Stimulated activated naive CD8-positive, alpha-beta T cell treated with anti-CD3 and anti-CD28 coated beads, Interleukin-15, Interleukin-2, amounts not matched to agents 100 ng/mL and 50 ng/mL, for 24 hours (primary cell): ENCODE measurements around the gene GOLGA6L7.
"Not testable (repeated sequence)": the region's sequence is repeated elsewhere in the genome, so short reads cannot be mapped to it uniquely, and the experiment has no call there.

Source experiments
- H3K27ac Mint-ChIP-seq: one replicate; pipeline ENCODE4 v1.8.0; 2021; ENCODE audit warnings: mild to moderate bottlenecking, mixed read lengths
- H3K27me3 Mint-ChIP-seq: one replicate; pipeline ENCODE4 v1.8.0; 2021; ENCODE audit warnings: mixed read lengths
- H3K36me3 Mint-ChIP-seq: one replicate; pipeline ENCODE4 v1.8.0; 2021; ENCODE audit warnings: low read depth, mixed read lengths
- H3K4me1 Mint-ChIP-seq: one replicate; pipeline ENCODE4 v1.8.0; 2021; ENCODE audit warnings: low read depth, mixed read lengths
- H3K4me3 Mint-ChIP-seq: one replicate; pipeline ENCODE4 v1.8.0; 2021; ENCODE audit warnings: mild to moderate bottlenecking, mixed read lengths
- H3K9me3 Mint-ChIP-seq: one replicate; pipeline ENCODE4 v1.8.0; 2021; ENCODE audit warnings: mixed read lengths

Gene GOLGA6L7

DNA sequence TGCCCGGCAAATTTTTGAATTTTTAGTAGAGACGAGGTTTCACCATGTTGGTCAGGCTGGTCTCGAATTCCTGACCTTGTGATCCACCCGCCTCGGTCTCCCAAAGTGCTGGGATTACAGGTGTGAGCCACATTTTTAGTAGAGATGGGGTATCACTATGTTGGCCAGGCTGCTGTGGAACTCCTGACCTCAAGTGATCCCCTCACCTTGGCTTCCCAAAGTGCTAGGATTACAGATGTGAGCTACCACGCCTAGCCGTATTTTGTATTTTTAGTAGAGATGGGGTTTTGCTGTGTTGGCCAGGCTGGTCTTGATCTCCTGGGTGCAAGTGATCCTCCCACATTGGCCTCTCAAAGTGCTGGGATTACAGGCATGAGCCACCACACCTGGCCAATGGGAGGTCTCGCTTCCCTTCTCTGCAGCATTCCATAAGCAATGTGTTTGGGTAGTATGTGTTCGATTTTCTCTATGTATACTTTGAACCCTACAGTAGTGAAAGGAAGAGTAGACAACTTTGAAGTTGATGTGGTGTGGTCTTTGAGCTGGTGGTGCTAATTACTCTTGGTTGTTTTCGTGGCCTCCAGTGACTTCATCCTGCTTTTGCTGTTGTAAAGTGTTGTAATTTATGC lies 13.4 kb downstream of the GOLGA6L7 start:
- not testable (repeated sequence) for H3K36me3 Mint-ChIP-seq, H3K9me3 Mint-ChIP-seq, H3K4me3 Mint-ChIP-seq, H3K27ac Mint-ChIP-seq, H3K27me3 Mint-ChIP-seq
- H3K4me1 Mint-ChIP-seq, result peaks cover 15% of the 10 kb centered on the region

DNA sequence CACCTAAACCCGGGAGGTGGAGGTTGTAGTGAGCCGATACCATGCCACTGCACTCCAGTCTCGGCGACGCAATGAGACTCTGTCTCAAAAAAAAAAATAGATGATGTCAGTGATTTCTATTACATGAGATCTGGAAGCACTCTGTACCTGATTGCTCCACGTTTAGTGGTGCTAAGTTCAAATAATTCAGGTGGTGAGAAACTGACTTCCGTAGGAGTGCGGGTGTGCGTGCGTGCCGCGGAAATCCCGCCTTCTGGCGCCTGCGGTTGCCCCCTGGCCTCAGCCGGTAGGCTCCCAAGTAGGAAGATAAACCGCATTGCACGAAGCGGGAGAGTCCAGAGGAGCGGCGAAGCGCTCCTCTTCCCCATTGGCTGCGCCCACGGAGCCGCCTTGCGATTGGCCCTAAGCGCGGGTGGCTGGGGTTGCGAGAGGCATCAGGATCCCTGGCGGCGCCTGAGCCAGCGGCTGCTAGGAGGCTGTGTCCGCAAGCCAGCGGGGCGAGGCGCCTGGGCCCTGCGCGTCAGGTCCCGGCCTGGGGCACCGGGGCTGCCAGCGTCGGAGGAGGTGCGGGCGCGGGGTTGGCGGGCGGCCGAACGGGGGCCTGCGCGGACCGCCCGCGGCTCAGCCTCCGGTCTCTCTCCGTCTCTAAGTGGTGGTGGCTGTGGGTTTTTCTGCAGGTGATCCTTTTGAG lies 16.4 kb downstream of the GOLGA6L7 start:
- not testable (repeated sequence) for H3K9me3 Mint-ChIP-seq, H3K27ac Mint-ChIP-seq, H3K27me3 Mint-ChIP-seq, H3K36me3 Mint-ChIP-seq
- H3K4me3 Mint-ChIP-seq, result peak overlapping the region; percentile 76
- H3K4me1 Mint-ChIP-seq, result peaks cover 15% of the 10 kb centered on the region

DNA sequence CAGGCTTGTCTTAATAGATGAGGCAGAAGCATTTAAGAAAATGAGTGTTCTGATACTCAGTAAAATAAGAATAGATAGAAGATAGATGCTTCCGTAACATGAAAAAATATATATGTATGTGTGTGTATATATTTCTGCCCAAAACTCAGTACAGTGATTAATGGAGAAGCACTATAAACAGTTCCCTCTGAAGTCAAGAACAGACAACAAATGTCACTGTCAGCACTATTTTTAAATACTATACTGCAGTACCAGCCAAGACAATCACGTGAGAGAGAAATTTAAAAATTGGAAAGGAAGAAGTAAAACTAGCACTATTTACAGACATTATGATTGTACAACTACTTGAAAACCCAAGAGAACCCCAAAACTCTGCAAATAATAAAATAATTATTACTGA lies 27.0 kb downstream of the GOLGA6L7 start:
- H3K27me3 Mint-ChIP-seq, H3K9me3 Mint-ChIP-seq, H3K36me3 Mint-ChIP-seq, H3K4me3 Mint-ChIP-seq, H3K27ac Mint-ChIP-seq: not testable (repeated sequence)
- peaks cover 12% of the 10 kb centered on the region for H3K4me1 Mint-ChIP-seq

DNA sequence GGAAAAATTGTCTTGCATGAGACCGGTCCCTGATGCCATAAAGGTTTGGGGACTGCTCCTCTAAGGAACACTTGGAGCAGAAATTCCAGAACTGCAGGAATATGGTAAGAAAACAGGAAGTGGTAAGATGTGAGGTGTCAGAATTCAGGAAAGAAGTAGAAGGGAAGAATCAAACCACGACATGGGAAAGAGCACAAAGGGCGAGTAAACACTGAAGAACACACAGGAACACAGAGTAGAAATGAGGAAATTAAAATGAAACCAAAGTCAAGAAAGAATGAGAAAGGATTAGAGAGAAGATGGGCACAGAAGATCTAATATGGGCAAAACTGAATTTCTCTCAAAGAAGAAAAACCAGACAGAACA lies 28.5 kb downstream of the GOLGA6L7 start:
- not testable (repeated sequence) for H3K9me3 Mint-ChIP-seq, H3K27me3 Mint-ChIP-seq, H3K36me3 Mint-ChIP-seq, H3K27ac Mint-ChIP-seq, H3K4me3 Mint-ChIP-seq
- H3K4me1 Mint-ChIP-seq, result peaks cover 12% of the 10 kb centered on the region

DNA sequence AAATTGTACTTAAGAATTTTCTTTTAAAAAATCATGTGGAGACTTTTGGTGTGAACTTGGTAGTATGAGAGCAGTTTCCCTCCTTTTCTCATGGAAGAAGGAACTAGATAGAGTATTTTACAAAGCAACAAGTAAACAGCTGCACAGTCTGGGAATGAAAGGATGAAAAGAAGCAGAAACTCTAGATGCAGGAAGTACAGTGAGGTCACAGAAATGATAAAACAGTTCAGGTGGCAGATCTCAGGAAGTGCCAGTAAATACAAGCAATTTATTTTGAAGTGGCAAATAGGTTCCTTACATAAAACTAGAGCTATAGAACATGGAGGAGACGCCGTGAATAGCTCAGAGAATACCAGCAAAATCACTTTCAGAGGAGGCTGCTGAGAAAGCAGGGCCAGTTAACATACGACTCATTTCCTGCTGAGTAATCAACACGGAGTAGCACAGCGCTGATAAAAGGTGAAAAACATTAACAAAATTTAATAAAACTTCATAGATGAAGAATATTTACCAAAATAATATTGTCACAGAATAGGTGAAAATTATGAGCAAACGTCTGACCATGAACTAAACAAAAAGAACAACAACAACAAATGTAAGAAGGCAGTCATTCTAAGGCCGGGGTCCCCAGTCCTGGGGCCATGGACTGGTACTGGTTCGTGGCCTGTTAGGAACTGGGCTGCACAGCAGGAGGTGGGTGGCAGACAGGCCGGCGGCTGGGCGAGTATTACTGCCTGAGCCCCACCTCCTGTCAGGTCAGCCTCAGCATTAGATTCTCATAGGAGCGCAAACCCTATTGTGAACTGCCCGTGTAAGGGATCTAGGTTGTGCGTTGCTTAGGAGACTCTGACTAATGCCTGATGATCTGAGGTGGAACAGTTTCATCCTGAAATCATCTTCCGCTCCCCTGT lies 29.2 kb downstream of the GOLGA6L7 start:
- peak overlapping the region; percentile 54 for H3K27ac Mint-ChIP-seq
- H3K9me3 Mint-ChIP-seq, H3K27me3 Mint-ChIP-seq, H3K36me3 Mint-ChIP-seq: not testable (repeated sequence)
- H3K4me3 Mint-ChIP-seq, result peak overlapping the region; percentile 24
- H3K4me1 Mint-ChIP-seq, result peaks cover 17% of the 10 kb centered on the region

DNA sequence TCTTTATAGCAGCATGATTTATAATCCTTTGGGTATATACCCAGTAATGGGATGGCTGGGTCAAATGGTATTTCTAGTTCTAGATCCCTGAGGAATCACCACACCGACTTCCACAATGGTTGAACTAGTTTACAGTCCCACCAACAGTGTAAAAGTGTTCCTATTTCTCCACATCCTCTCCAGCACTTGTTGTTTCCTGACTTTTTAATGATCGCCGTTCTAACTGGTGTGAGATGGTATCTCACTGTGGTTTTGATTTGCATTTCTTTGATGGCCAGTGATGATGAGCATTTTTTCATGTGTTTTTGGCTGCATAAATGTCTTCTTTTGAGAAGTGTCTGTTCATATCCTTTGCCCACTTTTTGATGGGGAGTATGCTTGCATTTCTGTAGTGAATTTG lies 30.3 kb downstream of the GOLGA6L7 start:
- H3K36me3 Mint-ChIP-seq, H3K9me3 Mint-ChIP-seq, H3K27me3 Mint-ChIP-seq, H3K27ac Mint-ChIP-seq, H3K4me3 Mint-ChIP-seq: not testable (repeated sequence)
- peaks cover 27% of the 10 kb centered on the region for H3K4me1 Mint-ChIP-seq

DNA sequence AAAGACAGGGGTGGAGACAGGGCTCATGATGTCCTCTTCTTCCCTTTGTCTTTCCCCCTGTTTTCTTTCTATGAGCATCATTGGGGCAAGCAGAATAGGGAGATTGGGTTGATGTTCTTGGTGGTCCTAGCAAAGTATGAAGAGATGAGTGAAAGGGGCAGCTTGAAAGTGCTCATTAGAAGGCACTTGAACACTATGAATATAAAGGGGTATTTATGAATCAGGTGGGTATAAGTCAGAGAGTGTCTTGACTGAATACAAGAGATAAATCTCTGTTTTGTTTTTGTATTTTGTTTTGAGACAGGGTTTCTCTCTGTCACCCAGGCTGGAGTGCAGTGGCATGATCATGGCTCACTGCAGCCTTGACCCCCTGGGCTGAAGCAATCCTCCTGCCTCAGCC lies 34.4 kb downstream of the GOLGA6L7 start:
- Mint-ChIP-seq H3K4me1 (peaks cover 29% of the 10 kb centered on the region), H3K27me3 (peaks cover 18% of the 10 kb centered on the region), H3K27ac (peak overlapping the region; percentile 57)
- not testable (repeated sequence) for H3K4me3 Mint-ChIP-seq, H3K36me3 Mint-ChIP-seq, H3K9me3 Mint-ChIP-seq

DNA sequence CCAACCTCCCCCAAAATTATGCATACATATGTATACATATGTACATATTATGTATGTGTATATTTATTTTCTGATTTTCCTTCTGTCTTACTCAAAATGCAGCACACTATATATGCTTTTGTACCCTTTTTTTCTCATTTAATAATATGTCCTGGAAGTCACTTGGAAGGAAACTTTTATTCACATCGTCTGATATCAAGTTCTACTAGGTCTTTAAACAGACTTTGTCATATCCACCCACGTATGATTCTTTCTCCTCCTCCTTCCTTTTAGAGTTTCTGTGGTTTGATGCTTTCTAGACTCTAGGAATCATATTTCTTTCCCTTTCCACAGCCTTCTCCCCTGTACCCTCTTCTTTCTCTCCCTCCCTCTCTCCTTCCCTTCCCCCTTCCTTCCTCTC lies 35.1 kb downstream of the GOLGA6L7 start:
- Mint-ChIP-seq H3K4me1 (peaks cover 24% of the 10 kb centered on the region), H3K27me3 (peaks cover 18% of the 10 kb centered on the region)
- not testable (repeated sequence) for H3K36me3 Mint-ChIP-seq, H3K4me3 Mint-ChIP-seq, H3K27ac Mint-ChIP-seq, H3K9me3 Mint-ChIP-seq

DNA sequence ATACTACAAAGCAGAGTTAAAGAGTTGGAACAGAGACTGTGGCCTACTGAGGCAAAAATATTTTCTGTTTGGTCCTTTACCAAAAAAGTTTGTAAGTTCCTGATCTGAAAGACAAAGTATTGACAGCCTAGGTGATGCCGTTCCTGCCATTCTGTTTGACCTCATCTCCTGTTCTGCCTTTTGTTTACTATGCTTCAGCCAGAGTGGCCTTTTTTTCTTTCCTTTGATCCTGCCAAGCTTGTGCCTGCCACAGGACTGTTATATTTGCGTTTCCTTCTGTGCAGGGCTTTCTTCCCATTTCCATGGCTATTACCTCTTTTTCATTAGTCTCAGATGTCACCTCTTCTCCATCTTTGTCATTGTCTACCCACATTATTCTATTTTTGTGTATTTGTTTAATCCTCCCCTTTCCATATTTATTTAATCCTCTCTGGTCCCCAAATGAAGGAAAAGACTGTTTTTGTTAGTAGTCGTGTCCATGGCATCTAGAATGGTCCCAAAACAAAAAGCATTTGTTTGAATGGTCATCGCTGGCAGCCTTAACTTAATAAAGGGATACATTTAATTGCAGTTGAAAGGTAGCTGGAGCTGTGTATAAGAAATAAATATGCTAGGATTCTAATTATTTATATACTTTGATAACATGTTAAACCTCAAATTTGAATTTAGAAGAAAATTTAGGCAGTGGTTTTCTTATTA lies 36.4 kb downstream of the GOLGA6L7 start:
- H3K27ac Mint-ChIP-seq, H3K9me3 Mint-ChIP-seq, H3K36me3 Mint-ChIP-seq, H3K4me3 Mint-ChIP-seq: not testable (repeated sequence)
- Mint-ChIP-seq H3K27me3 (peaks cover 18% of the 10 kb centered on the region), H3K4me1 (peaks cover 20% of the 10 kb centered on the region)

DNA sequence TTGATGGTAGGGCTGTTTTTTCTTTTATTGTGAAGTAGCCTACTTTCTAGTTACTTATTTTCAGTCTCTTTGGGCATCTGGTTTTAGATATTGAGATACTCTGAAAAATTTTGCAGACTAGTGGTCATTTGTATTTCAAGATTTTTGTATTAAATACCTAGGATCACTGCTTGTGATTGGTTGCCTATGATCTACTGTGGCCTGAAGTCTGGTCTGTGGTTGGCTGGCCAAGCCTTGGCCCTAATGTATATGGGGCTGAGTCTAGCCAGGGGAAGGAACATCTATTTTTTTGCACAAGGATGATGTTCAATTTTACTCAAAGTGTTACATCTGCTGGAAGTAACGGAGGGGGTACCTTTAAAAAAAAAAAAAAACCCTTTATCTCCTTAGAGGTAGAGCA lies 38.0 kb downstream of the GOLGA6L7 start:
- not testable (repeated sequence) for H3K4me3 Mint-ChIP-seq, H3K27ac Mint-ChIP-seq, H3K9me3 Mint-ChIP-seq, H3K36me3 Mint-ChIP-seq
- H3K27me3 Mint-ChIP-seq, result peaks cover 18% of the 10 kb centered on the region
- peaks cover 20% of the 10 kb centered on the region for H3K4me1 Mint-ChIP-seq

DNA sequence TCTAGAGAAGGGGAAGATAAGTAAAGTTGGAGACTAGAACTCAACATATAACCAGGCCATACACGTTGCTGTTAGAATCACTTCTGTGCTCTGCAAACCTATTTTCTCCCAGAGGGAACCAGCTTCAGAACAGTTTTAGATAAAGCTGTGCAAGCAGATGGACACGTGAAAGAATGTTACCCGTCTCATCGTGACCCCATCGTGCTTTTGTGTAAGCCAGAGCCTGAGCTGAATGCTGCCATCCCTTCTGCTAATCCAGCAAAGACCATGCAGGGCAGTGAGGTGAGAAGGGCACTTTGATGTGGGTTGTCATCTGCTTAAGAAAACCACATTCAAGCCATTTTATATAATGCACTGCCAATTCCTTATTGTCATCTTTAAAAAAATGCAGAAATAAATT lies 40.3 kb downstream of the GOLGA6L7 start:
- not testable (repeated sequence) for H3K4me3 Mint-ChIP-seq, H3K9me3 Mint-ChIP-seq

DNA sequence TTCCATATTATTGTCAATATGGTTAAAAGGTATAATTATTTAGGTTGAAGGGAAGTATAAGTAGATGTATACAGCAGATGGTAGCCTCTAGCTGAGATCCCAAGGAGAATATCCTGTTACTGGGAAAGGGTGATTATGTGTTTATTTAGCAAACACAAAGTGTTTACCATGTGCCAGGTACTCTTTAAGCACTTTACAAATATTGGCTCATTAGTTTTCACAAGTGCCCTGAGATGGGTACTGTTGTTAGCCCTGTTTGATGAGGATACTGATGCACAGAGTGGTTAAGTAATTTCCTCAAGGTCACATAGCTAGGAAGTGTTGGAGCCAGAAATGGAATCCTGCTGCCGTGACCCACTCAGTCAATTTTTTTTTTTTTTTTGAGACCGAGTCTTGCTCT lies 48.1 kb downstream of the GOLGA6L7 start:
- H3K4me1 Mint-ChIP-seq, H3K4me3 Mint-ChIP-seq, H3K27ac Mint-ChIP-seq, H3K27me3 Mint-ChIP-seq, H3K9me3 Mint-ChIP-seq, H3K36me3 Mint-ChIP-seq: not testable (repeated sequence)

More for the DNA sequence above, 40.3 kb downstream of the GOLGA6L7 start:
- not testable (repeated sequence) for H3K27ac Mint-ChIP-seq, H3K36me3 Mint-ChIP-seq, H3K4me1 Mint-ChIP-seq
- peaks cover 10% of the 10 kb centered on the region for H3K27me3 Mint-ChIP-seq

DNA sequence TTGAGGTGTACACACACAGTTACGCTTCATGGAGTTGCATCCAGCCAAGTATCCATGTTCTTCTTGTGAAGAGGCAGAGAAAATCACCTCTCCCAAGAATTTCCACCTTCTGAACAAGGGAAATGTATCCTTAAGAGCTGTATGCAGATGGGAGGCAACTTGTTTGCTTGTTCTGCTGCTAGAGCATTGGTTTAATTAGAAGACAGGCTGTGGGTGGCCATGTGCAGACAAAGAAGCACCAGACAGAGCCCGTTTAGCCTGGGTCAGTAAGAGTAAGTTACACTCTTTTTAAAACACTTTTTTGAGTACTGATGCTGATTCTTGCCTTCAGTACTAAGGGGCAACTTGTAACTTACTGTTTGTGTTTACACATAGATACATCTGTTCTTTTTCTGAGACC lies 50.2 kb downstream of the GOLGA6L7 start:
- not testable (repeated sequence) for H3K4me3 Mint-ChIP-seq, H3K27me3 Mint-ChIP-seq, H3K4me1 Mint-ChIP-seq, H3K36me3 Mint-ChIP-seq, H3K27ac Mint-ChIP-seq, H3K9me3 Mint-ChIP-seq

DNA sequence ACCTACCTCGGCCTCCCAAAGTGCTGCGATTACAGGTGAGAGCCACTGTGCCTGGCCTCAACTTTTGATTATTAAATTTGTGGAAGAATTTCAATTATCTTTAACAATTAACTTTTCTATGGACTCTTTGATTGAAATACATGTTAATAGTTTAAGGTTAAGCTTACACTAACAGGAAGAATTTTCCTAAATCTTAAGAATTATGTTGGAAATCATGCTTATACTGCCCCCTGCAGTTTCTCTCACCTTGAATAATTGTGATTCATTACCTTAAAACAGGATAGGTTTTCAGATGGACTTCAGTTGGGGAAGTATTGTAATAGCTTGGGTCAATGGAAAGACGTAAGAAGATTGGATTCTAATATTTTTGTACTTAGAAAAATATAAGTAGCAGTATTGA lies 54.2 kb downstream of the GOLGA6L7 start:
- H3K9me3 Mint-ChIP-seq, H3K4me3 Mint-ChIP-seq, H3K36me3 Mint-ChIP-seq, H3K27ac Mint-ChIP-seq, H3K4me1 Mint-ChIP-seq: not testable (repeated sequence)
- peaks cover 15% of the 10 kb centered on the region for H3K27me3 Mint-ChIP-seq
